ENCODE data around the gene NT5DC3.

NT5DC3 gene

DNA sequence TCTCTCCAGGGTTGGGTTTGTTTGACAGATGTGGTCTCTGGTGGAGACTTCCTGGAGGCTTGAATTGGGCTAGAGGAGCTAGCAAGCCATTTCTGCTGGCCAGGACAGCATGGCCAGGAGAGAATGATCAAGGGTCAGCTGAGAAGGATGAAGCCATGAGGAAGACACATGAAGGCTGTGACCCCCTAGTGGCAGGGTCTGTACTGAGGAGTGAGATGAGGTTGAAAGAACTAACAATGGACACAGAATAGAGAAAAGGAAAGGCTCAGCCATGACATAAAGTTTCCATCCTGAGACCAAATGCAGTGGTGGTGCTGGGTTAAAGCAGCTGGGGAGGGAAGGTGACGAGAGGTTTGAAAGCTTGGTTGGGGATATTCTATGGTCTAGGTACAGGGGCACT is 89.9 kb downstream of the NT5DC3 start:
- Mint-ChIP-seq H3K27ac (no peak overlapping the region), H3K9me3 (no peaks in the 10 kb centered on the region), H3K4me1 (ENCODE audit: low read depth) (no peaks in the 10 kb centered on the region), H3K4me3 (no peak overlapping the region), H3K36me3 (ENCODE audit: low read depth) (no peaks in the 10 kb centered on the region), H3K27me3 (peaks cover 7% of the 10 kb centered on the region)

DNA sequence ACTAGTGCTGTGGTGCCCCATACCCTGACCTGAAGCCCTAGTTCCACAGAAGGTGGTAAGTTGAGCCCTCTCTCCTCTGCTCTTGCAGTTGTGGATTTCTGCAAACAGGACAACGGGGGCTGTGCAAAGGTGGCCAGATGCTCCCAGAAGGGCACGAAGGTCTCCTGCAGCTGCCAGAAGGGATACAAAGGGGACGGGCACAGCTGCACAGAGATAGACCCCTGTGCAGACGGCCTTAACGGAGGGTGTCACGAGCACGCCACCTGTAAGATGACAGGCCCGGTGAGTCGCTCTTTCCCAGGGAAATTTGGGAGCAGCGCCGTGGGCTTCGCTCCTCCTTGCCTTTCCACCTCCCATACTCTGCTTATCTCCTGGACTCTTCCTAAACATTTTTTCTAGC is 92.2 kb downstream of the NT5DC3 start:
- H3K27ac Mint-ChIP-seq = no peak overlapping the region
- H3K36me3 Mint-ChIP-seq (ENCODE audit: low read depth) = no peaks in the 10 kb centered on the region
- peaks cover 7% of the 10 kb centered on the region for H3K27me3 Mint-ChIP-seq

DNA sequence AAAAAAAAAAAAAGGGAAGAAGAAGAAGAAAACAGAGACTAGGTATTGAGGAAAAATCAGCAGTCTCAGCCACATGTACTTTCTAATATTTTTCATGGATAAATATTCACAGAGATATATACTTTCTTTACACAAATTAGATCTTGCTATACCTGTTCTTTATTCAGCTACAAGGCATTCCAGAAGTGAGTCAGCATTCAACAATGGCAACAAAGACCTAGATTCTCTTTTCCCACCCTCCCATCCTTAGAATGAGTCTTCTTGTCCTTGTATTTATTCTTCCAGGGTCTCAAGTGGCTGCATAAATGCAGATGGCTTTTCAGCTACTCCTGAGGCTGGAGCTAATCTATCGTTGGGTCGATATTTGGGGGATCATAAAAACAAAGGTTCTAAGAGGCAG is 93.0 kb downstream of the NT5DC3 start:
- H3K27ac Mint-ChIP-seq = no peak overlapping the region

More for the DNA sequence above, 92.2 kb downstream of the NT5DC3 start:
- no peaks in the 10 kb centered on the region for H3K4me1 Mint-ChIP-seq (ENCODE audit: low read depth)
- H3K4me3 Mint-ChIP-seq = no peak overlapping the region
- no peaks in the 10 kb centered on the region for H3K9me3 Mint-ChIP-seq

GRCh38 chr12:103745962-103746361 is 95.1 kb downstream of the NT5DC3 start:
- H3K27ac Mint-ChIP-seq = no peak overlapping the region
- H3K4me1 Mint-ChIP-seq (ENCODE audit: low read depth) = no peaks in the 10 kb centered on the region
- no peaks in the 10 kb centered on the region for H3K36me3 Mint-ChIP-seq (ENCODE audit: low read depth)

More for the DNA sequence above, 93.0 kb downstream of the NT5DC3 start:
- Mint-ChIP-seq H3K36me3 (ENCODE audit: low read depth) (no peaks in the 10 kb centered on the region), H3K4me1 (ENCODE audit: low read depth) (no peaks in the 10 kb centered on the region), H3K4me3 (no peak overlapping the region), H3K27me3 (peaks cover 7% of the 10 kb centered on the region), H3K9me3 (no peaks in the 10 kb centered on the region)

GRCh38 chr12:103743788-103744187 is 97.2 kb downstream of the NT5DC3 start:
- H3K9me3 Mint-ChIP-seq = no peaks in the 10 kb centered on the region
- H3K27me3 Mint-ChIP-seq = no peaks in the 10 kb centered on the region
- no peaks in the 10 kb centered on the region for H3K4me1 Mint-ChIP-seq (ENCODE audit: low read depth)
- no peak overlapping the region for H3K4me3 Mint-ChIP-seq
- no peaks in the 10 kb centered on the region for H3K36me3 Mint-ChIP-seq (ENCODE audit: low read depth)
- no peak overlapping the region for H3K27ac Mint-ChIP-seq

More at GRCh38 chr12:103745962-103746361, 95.1 kb downstream of the NT5DC3 start:
- Mint-ChIP-seq H3K9me3 (no peaks in the 10 kb centered on the region), H3K4me3 (no peak overlapping the region), H3K27me3 (no peaks in the 10 kb centered on the region)

- H3K9me3 Mint-ChIP-seq = no peaks in the 10 kb centered on the region
- H3K36me3 Mint-ChIP-seq (ENCODE audit: low read depth) = no peaks in the 10 kb centered on the region
- H3K4me1 Mint-ChIP-seq (ENCODE audit: low read depth) = no peaks in the 10 kb centered on the region
- H3K27ac Mint-ChIP-seq = no peak overlapping the region
- H3K4me3 Mint-ChIP-seq = no peak overlapping the region
- peaks cover 4% of the 10 kb centered on the region for H3K27me3 Mint-ChIP-seq
Measured at GRCh38 chr12:103742349-103742932, 98.6 kb downstream of the NT5DC3 start.

GRCh38 chr12:103737881-103738280 is 103.2 kb downstream of the NT5DC3 start:
- H3K4me3 Mint-ChIP-seq = no peak overlapping the region
- H3K36me3 Mint-ChIP-seq (ENCODE audit: low read depth) = no peaks in the 10 kb centered on the region
- H3K9me3 Mint-ChIP-seq = no peaks in the 10 kb centered on the region
- no peaks in the 10 kb centered on the region for H3K4me1 Mint-ChIP-seq (ENCODE audit: low read depth)
- peaks cover 4% of the 10 kb centered on the region for H3K27me3 Mint-ChIP-seq
- H3K27ac Mint-ChIP-seq = no peak overlapping the region

GRCh38 chr12:103736572-103736971 is 104.5 kb downstream of the NT5DC3 start:
- H3K36me3 Mint-ChIP-seq (ENCODE audit: low read depth) = no peaks in the 10 kb centered on the region
- H3K4me1 Mint-ChIP-seq (ENCODE audit: low read depth) = no peaks in the 10 kb centered on the region
- H3K4me3 Mint-ChIP-seq = no peak overlapping the region
- peaks cover 4% of the 10 kb centered on the region for H3K27me3 Mint-ChIP-seq
- no peak overlapping the region for H3K27ac Mint-ChIP-seq
- H3K9me3 Mint-ChIP-seq = no peaks in the 10 kb centered on the region

DNA sequence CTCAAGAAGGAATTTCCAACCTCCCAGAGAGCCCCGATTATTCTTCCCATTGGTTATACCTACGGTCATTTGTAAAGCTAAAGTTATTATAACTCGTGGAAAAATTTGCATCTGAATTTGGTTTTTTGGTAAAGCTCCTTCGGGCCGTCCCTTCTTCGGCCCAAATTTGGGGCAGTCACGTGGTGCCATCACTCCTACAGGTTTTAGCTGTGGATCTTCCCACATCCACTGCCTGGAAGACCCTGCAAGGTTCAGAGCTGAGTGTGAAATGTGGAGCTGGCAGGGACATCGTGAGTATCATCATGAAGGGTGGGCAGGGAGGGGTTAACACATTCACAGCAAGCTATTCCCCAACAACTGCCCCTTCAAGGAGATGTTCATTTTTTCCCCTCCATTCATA is 105.7 kb downstream of the NT5DC3 start:
- Mint-ChIP-seq H3K27ac (no peak overlapping the region), H3K36me3 (ENCODE audit: low read depth) (no peaks in the 10 kb centered on the region), H3K9me3 (no peaks in the 10 kb centered on the region), H3K4me1 (ENCODE audit: low read depth) (no peaks in the 10 kb centered on the region), H3K27me3 (peaks cover 4% of the 10 kb centered on the region), H3K4me3 (no peak overlapping the region)

GRCh38 chr12:103734863-103735262 is 106.2 kb downstream of the NT5DC3 start:
- no peak overlapping the region for H3K4me3 Mint-ChIP-seq
- peaks cover 4% of the 10 kb centered on the region for H3K27me3 Mint-ChIP-seq
- H3K9me3 Mint-ChIP-seq = no peaks in the 10 kb centered on the region

GRCh38 chr12:103731539-103731938 is 109.5 kb downstream of the NT5DC3 start:
- no peaks in the 10 kb centered on the region for H3K4me1 Mint-ChIP-seq (ENCODE audit: low read depth)
- no peak overlapping the region for H3K27ac Mint-ChIP-seq
- H3K4me3 Mint-ChIP-seq = no peak overlapping the region
- H3K9me3 Mint-ChIP-seq = no peaks in the 10 kb centered on the region
- no peaks in the 10 kb centered on the region for H3K27me3 Mint-ChIP-seq
- no peaks in the 10 kb centered on the region for H3K36me3 Mint-ChIP-seq (ENCODE audit: low read depth)

More at GRCh38 chr12:103734863-103735262, 106.2 kb downstream of the NT5DC3 start:
- H3K27ac Mint-ChIP-seq = no peak overlapping the region
- no peaks in the 10 kb centered on the region for H3K4me1 Mint-ChIP-seq (ENCODE audit: low read depth)
- H3K36me3 Mint-ChIP-seq (ENCODE audit: low read depth) = no peaks in the 10 kb centered on the region

DNA sequence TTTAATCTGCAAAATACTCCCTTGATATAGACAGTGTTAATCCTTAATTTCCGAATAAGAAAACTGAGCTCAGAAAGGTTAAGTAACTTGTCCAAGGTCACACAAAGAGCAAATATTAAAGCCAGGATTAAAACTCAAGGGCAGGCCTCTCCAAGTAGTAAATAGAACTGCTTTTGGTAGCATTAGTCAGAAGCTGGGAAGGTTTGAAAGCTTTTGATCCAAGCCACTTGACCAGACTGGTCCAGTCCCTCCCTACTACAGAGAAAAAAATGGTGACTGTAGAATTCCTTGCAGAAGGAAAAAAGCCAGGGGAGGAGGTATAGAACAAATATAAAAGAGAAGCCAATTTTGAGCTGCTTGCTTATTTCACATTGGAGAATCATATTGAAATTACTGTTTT is 111.5 kb downstream of the NT5DC3 start:
- no peaks in the 10 kb centered on the region for H3K9me3 Mint-ChIP-seq
- H3K4me1 Mint-ChIP-seq (ENCODE audit: low read depth) = no peaks in the 10 kb centered on the region
- H3K36me3 Mint-ChIP-seq (ENCODE audit: low read depth) = no peaks in the 10 kb centered on the region
- no peak overlapping the region for H3K27ac Mint-ChIP-seq
- no peak overlapping the region for H3K4me3 Mint-ChIP-seq
- no peaks in the 10 kb centered on the region for H3K27me3 Mint-ChIP-seq

GRCh38 chr12:103728323-103728722 is 112.7 kb downstream of the NT5DC3 start:
- Mint-ChIP-seq H3K27me3 (no peaks in the 10 kb centered on the region), H3K9me3 (no peaks in the 10 kb centered on the region), H3K4me1 (ENCODE audit: low read depth) (no peaks in the 10 kb centered on the region), H3K4me3 (no peak overlapping the region), H3K36me3 (ENCODE audit: low read depth) (no peaks in the 10 kb centered on the region), H3K27ac (no peak overlapping the region)

- Mint-ChIP-seq H3K9me3 (no peaks in the 10 kb centered on the region), H3K4me3 (no peak overlapping the region), H3K36me3 (ENCODE audit: low read depth) (no peaks in the 10 kb centered on the region), H3K4me1 (ENCODE audit: low read depth) (no peaks in the 10 kb centered on the region), H3K27me3 (no peaks in the 10 kb centered on the region), H3K27ac (no peak overlapping the region)
Measured at GRCh38 chr12:103727638-103728037, 113.4 kb downstream of the NT5DC3 start.

- Mint-ChIP-seq H3K27me3 (no peaks in the 10 kb centered on the region), H3K4me3 (no peak overlapping the region), H3K36me3 (ENCODE audit: low read depth) (no peaks in the 10 kb centered on the region), H3K4me1 (ENCODE audit: low read depth) (no peaks in the 10 kb centered on the region), H3K9me3 (no peaks in the 10 kb centered on the region), H3K27ac (no peak overlapping the region)
Measured at GRCh38 chr12:103725398-103725797, 115.6 kb downstream of the NT5DC3 start.
